ENCODE data around the gene M1AP.

DNA sequence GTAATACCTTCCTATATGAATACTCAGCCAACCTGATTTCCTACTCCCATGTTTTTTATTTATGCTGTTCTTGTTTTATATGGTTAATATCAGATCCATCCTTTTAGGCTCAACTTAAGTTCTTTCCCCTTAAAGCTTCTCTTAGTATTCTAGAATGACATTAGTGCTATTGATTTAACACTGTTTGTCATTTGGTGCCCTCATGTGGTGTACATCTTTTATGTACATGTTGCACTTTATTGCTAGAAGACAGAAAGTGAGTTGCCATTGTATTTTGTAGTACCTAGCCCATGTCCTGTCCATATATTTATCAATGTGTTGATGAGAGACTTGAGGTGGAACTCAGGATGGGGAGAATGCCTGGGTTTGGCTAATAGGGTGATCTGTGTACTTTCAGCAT lies 115.9 kb downstream of the M1AP start:
- TF ChIP-seq CTCF (IDR thresholded peaks at IDR 0.05) (no peak), POLR2A (IDR thresholded peaks at IDR 0.05) (no peak)
